ENCODE results near the gene BAZ1B.
"Not testable (repeated sequence)": the region's sequence is repeated elsewhere in the genome, so short reads cannot be mapped to it uniquely, and the experiment has no call there.

BAZ1B gene

GRCh38 chr7:73512018-73512780 lies 9.9 kb downstream of the BAZ1B start:
- H3K4me3 ChIP-seq (ENCODE audit: low read depth, low read length): no peak overlapping the region
- no peak for TF ChIP-seq CTCF (IDR thresholded peaks at IDR 0.05; ENCODE audit: low read depth, low read length)

GRCh38 chr7:73509463-73509862 lies 12.6 kb downstream of the BAZ1B start:
- TF ChIP-seq CTCF (IDR thresholded peaks at IDR 0.05; ENCODE audit: low read depth, low read length): no peak
- no peak overlapping the region for H3K4me3 ChIP-seq (ENCODE audit: low read depth, low read length)

- TF ChIP-seq CTCF (IDR thresholded peaks at IDR 0.05; ENCODE audit: low read depth, low read length): no peak
- no peak overlapping the region for H3K4me3 ChIP-seq (ENCODE audit: low read depth, low read length)
Observed at GRCh38 chr7:73507556-73507955, 14.5 kb downstream of the BAZ1B start.

GRCh38 chr7:73504920-73505319 lies 17.2 kb downstream of the BAZ1B start:
- no peak overlapping the region for H3K4me3 ChIP-seq (ENCODE audit: low read depth, low read length)
- TF ChIP-seq CTCF (IDR thresholded peaks at IDR 0.05; ENCODE audit: low read depth, low read length): no peak

GRCh38 chr7:73504017-73504416 lies 18.1 kb downstream of the BAZ1B start:
- TF ChIP-seq CTCF (IDR thresholded peaks at IDR 0.05; ENCODE audit: low read depth, low read length): no peak
- H3K4me3 ChIP-seq (ENCODE audit: low read depth, low read length): no peak overlapping the region

- no peak overlapping the region for H3K4me3 ChIP-seq (ENCODE audit: low read depth, low read length)
- no peak for TF ChIP-seq CTCF (IDR thresholded peaks at IDR 0.05; ENCODE audit: low read depth, low read length)
Observed at GRCh38 chr7:73503229-73503628, 18.9 kb downstream of the BAZ1B start.

GRCh38 chr7:73496626-73497025 lies 25.5 kb downstream of the BAZ1B start:
- H3K4me3 ChIP-seq (ENCODE audit: low read depth, low read length): no peak overlapping the region
- TF ChIP-seq CTCF (IDR thresholded peaks at IDR 0.05; ENCODE audit: low read depth, low read length): no peak

- H3K4me3 ChIP-seq (ENCODE audit: low read depth, low read length): not testable (repeated sequence)
Observed at GRCh38 chr7:73495507-73495906, 26.6 kb downstream of the BAZ1B start.
